ENCODE measurements around the gene ISOC2.
"Not testable (repeated sequence)": the region's sequence is repeated elsewhere in the genome, so short reads cannot be mapped to it uniquely, and the experiment has no call there.

ISOC2 gene

DNA sequence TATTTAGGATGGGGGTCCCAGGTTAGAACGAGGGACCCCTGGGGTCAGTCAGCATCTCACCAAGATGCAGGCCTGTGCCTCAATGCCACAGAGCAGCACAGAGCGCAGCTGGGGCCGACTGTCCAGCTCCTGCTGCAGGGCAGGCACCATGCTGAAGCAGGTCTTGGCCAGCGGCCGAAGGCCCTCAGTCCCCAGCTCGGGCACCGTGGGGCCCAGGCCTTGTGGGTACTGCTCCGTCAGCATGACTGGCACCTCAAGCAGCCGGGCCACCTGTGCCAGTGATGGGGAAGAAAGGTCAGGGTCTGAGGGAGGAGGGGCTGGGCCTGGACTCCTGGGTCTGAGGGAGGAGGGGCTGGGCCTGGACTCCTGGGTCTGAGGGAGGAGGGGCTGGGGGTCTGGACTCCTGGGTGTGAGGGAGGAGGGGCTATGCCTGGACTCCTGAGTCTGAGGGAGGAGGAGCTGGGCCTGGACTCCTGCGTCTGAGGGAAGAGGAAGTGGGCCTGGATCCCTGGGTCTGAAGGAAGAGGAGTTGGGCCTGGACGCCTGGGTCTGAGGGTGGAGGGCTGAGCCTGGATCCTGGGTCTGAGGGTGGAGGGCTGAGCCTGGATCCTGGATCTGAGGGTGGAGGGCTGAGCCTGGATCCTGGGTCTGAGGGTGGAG, 5.7 kb downstream of the ISOC2 start:
- DNase-seq, result no peak

DNA sequence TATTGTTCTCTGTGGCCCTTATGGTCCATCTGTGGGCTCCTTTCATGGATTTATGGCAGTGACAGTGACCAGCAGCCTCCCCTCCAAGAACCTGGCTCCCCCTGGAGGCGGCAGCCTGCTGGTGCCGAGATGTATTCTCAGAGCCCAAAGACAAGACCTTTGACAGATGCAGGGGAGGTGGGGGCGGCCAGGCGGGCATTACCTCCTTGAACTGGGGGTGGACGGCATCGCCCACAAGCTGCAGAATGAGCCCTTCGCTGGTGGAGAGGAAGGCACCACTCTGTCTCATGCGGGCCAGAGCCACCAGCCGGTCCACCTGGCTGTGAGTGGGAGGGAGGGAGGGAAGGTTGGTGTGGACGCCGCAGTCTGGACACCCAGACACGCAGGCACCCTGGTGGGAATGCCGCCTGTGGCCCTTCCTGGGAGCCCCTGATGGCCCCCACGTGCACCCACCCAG, 6.6 kb downstream of the ISOC2 start:
- DNase-seq, result peak; percentile 70

GRCh38 chr19:55453511-55454260, 7.8 kb downstream of the ISOC2 start:
- DNase-seq, result no peak

GRCh38 chr19:55452749-55453346, 8.6 kb downstream of the ISOC2 start:
- DNase-seq, result peak; percentile 48

DNA sequence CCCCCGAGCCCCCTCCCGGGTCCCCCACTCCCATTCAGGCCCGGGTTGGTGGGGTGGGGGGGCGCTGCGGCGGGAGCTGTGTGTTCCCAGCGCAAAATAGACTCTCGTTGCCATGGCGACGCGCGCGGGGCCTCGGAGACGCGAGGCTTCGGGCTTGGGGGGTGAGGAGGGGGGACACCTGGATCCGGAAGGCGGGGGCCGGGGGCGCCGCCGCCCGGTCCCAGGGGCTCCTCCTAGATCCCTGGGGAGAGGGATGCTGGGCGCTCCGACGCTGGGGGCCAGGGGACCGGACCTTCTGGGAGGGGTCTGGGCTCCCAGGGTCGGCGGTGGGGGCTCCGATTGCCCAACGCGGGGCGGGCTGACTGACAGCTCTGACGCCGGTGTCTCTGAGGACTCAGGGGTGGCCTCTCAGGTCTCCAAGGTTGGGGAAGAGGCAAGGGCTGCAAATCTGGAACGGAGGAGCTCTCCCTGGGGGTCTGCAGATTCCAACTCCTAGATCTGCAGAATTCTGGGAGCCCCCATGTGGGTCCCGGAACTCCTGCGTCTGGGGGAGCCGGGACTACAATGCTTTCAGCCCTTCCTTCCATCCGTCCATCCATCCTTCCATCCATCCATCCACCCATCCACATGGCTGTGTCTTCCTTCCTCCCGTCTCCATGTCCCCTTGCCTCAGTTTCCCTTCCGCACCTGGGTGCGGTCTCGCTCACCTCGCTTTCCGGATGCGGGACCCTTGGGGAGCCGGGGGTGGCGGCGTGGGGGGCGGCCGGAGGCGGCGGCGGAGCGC, 9.3 kb downstream of the ISOC2 start:
- no peak for DNase-seq

DNA sequence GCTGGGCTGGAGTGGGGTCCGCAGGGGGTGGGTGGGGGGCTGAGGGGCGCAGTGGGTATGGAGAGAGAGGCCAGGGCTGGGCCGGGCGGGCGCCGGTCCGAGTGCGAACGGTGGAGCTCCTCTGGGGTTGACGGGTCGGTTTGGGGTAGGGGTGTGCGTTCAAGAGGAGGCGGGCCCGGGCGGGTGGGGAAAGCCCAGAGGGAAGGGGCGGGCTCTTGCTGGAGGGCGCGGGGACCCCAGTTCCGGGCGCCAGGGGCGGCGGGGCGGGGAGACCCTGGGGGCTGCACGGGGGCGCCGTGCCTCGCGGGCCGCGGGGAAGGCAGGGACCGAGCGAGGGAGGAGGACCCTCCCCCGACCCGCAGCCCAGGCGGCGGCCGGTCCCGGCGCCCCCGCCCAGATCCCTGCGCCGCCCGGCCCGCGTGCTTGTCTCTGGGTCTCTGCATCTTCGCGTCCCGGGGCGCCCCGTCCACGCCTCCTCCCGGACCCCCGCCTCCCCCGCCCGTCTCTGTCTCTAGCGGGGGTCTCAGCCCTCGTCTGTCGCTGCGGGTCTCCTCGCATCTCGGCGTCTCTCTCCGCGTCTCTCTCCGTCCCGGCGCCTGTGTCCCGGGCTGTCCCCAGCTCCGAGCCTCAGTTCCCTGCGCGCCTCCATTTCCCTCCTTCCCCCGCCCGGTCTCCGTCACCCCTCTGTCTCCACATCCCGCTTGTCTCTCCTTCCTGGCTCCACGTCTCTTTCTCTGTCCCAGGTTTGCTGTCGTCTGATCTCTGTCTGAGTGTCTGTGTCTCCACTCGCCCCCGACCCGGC, 10.1 kb downstream of the ISOC2 start:
- DNase-seq, result no peak

DNA sequence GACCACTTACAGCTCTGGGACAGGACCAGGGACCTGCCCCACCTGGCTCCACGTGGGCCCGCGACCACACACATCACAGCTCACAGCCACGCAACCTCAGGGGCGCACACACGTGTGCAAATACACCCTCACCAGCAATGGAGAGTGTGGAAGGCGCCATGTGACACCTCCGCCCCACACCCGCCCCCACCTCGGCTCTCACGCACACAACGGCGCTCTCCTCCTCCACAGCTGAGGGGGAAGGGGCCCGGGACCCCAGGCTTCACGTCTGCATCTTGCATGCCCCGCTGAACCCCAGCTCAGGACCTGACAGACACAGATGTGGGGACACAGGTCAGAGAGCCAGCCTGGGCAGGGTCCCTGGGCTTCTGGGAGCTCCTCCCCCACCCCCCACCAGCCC, 12.0 kb downstream of the ISOC2 start:
- DNase-seq, result no peak

- not testable (repeated sequence) for DNase-seq
These were observed 13.3 kb downstream of the ISOC2 start for GRCh38 chr19:55448175-55448490.

GRCh38 chr19:55447421-55448174, 13.8 kb downstream of the ISOC2 start:
- peak; percentile 28 for DNase-seq

- no peak for DNase-seq
These were observed 15.4 kb downstream of the ISOC2 start for GRCh38 chr19:55446060-55446459.

- DNase-seq, result no peak
These were observed 16.8 kb downstream of the ISOC2 start for GRCh38 chr19:55444646-55445045.

DNA sequence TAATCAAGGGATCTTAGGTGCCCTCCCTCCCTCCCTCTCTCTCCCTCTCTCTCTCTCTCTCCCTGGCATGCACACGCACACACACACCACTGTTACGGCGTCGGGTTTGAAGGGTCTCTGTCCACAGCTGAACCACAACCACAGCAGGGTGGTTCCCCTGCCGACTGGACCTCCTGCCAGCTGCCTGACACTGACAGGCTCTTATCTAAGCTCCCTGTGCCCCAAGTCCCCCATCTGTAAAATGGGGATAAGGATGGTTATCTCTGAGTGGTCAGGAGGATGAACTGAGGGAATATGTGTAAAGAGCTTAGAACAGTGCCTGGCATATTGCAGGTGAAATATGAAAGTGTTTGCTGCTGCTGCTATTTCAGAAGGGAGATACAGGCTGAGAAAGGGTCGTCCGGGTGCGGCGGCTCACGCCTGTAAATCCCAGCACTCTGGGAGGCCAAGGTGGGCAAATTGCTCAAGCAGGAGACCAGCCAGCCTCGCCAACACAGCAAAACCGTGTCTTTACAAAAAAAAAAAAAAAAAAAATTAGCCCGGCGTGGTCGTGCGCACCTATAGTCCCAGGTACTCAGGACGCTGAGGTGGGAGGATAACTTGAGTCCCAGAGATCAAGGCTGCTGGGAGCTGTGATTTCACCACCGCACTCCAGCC, 17.5 kb downstream of the ISOC2 start:
- no peak for DNase-seq

GRCh38 chr19:55443045-55443823, 18.2 kb downstream of the ISOC2 start, which contains the start of gene SHISA7:
SHISA7 (minus strand) TSS chr19:55443300; CDS start chr19:55442863, 437 bp downstream.
- DNase-seq, result peak; percentile 63

DNA sequence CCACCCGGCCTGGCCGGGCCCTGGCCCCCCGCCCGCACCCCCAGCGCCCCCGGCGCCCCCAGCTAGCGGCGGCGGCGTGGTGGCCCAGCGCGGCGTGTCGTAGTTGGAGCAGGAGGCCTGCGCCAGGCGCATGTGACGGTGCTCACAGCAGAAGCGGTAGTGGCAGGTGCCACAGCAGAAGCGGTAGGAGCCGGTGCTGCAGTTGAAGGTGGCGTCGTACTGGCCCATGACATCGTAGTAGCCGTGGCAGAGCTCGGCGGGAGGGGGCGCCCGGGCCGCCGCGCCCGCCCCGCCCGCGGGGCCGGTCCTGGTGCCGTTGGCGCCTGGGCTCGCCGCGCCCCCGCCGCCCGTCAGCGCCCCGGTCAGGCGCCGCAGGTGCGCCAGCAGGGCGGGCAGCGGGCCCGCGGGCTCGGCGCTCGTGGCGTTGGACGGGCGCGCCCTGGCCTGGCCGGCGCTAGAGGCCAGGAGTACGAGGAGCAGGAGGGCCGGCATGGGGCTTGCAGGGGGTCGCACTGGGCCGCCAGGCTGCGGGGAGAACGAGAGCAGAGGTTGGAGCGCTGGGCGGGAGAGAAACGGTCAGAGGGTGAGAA, 19.0 kb downstream of the ISOC2 start:
- peak; percentile 71 for DNase-seq

- peak; percentile 81 for DNase-seq
These were observed 19.6 kb downstream of the ISOC2 start for GRCh38 chr19:55441692-55442321.

- DNase-seq, result peak; percentile 68
These were observed 20.1 kb downstream of the ISOC2 start for GRCh38 chr19:55441319-55441691.

GRCh38 chr19:55440411-55441105, 20.9 kb downstream of the ISOC2 start:
- peak; percentile 42 for DNase-seq

GRCh38 chr19:55439052-55439451, 22.4 kb downstream of the ISOC2 start:
- DNase-seq, result no peak

- DNase-seq, result peak; percentile 72
These were observed 24.0 kb downstream of the ISOC2 start for GRCh38 chr19:55437410-55437809.
